ENCODE measurements around the gene PSG11.
"Not testable (repeated sequence)": the region's sequence is repeated elsewhere in the genome, so short reads cannot be mapped to it uniquely, and the experiment has no call there.

Gene PSG11

GRCh38 chr19:43027061-43027460, 792 bp upstream of the PSG11 start:
- not testable (repeated sequence) for H3K27ac ChIP-seq (ENCODE audit: low read length); H3K9me3 ChIP-seq (ENCODE audit: control insufficient read depth, low read depth, low read length); H3K27me3 ChIP-seq (ENCODE audit: control insufficient read depth, insufficient read depth, low read length); H3K36me3 ChIP-seq (ENCODE audit: control insufficient read depth, low read depth, low read length); H3K4me1 ChIP-seq (ENCODE audit: control insufficient read depth, low read depth, low read length); H3K4me3 ChIP-seq (ENCODE audit: low read length); H3K9ac ChIP-seq (ENCODE audit: low read length)

GRCh38 chr19:43022098-43022497, 4.2 kb downstream of the PSG11 start:
- not testable (repeated sequence) for H3K9me3 ChIP-seq (ENCODE audit: control insufficient read depth, low read depth, low read length); H3K27ac ChIP-seq (ENCODE audit: low read length); H3K36me3 ChIP-seq (ENCODE audit: control insufficient read depth, low read depth, low read length); H3K4me1 ChIP-seq (ENCODE audit: control insufficient read depth, low read depth, low read length); H3K4me3 ChIP-seq (ENCODE audit: low read length); H3K27me3 ChIP-seq (ENCODE audit: control insufficient read depth, insufficient read depth, low read length); H3K9ac ChIP-seq (ENCODE audit: low read length)

- H3K4me1 ChIP-seq (ENCODE audit: control insufficient read depth, low read depth, low read length); H3K9me3 ChIP-seq (ENCODE audit: control insufficient read depth, low read depth, low read length); H3K4me3 ChIP-seq (ENCODE audit: low read length); H3K9ac ChIP-seq (ENCODE audit: low read length); H3K36me3 ChIP-seq (ENCODE audit: control insufficient read depth, low read depth, low read length); H3K27me3 ChIP-seq (ENCODE audit: control insufficient read depth, insufficient read depth, low read length); H3K27ac ChIP-seq (ENCODE audit: low read length): not testable (repeated sequence)
Measured at GRCh38 chr19:43021629-43022028, 4.6 kb downstream of the PSG11 start.

GRCh38 chr19:43019588-43019987, 6.7 kb downstream of the PSG11 start:
- H3K27me3 ChIP-seq (ENCODE audit: control insufficient read depth, insufficient read depth, low read length); H3K4me1 ChIP-seq (ENCODE audit: control insufficient read depth, low read depth, low read length); H3K4me3 ChIP-seq (ENCODE audit: low read length); H3K36me3 ChIP-seq (ENCODE audit: control insufficient read depth, low read depth, low read length); H3K9me3 ChIP-seq (ENCODE audit: control insufficient read depth, low read depth, low read length); H3K27ac ChIP-seq (ENCODE audit: low read length); H3K9ac ChIP-seq (ENCODE audit: low read length): not testable (repeated sequence)

GRCh38 chr19:43005841-43006240, 20.4 kb downstream of the PSG11 start:
- not testable (repeated sequence) for H3K36me3 ChIP-seq (ENCODE audit: control insufficient read depth, low read depth, low read length); H3K9ac ChIP-seq (ENCODE audit: low read length); H3K27ac ChIP-seq (ENCODE audit: low read length); H3K27me3 ChIP-seq (ENCODE audit: control insufficient read depth, insufficient read depth, low read length); H3K4me3 ChIP-seq (ENCODE audit: low read length); H3K4me1 ChIP-seq (ENCODE audit: control insufficient read depth, low read depth, low read length); H3K9me3 ChIP-seq (ENCODE audit: control insufficient read depth, low read depth, low read length)

GRCh38 chr19:43004846-43005245, 21.4 kb downstream of the PSG11 start:
- not testable (repeated sequence) for H3K4me3 ChIP-seq (ENCODE audit: low read length); H3K4me1 ChIP-seq (ENCODE audit: control insufficient read depth, low read depth, low read length); H3K9ac ChIP-seq (ENCODE audit: low read length); H3K36me3 ChIP-seq (ENCODE audit: control insufficient read depth, low read depth, low read length); H3K27me3 ChIP-seq (ENCODE audit: control insufficient read depth, insufficient read depth, low read length); H3K27ac ChIP-seq (ENCODE audit: low read length); H3K9me3 ChIP-seq (ENCODE audit: control insufficient read depth, low read depth, low read length)

- H3K9me3 ChIP-seq (ENCODE audit: control insufficient read depth, low read depth, low read length); H3K27me3 ChIP-seq (ENCODE audit: control insufficient read depth, insufficient read depth, low read length); H3K36me3 ChIP-seq (ENCODE audit: control insufficient read depth, low read depth, low read length); H3K27ac ChIP-seq (ENCODE audit: low read length); H3K9ac ChIP-seq (ENCODE audit: low read length); H3K4me3 ChIP-seq (ENCODE audit: low read length); H3K4me1 ChIP-seq (ENCODE audit: control insufficient read depth, low read depth, low read length): not testable (repeated sequence)
Measured at GRCh38 chr19:43003634-43004033, 22.6 kb downstream of the PSG11 start.

GRCh38 chr19:43002948-43003347, 23.3 kb downstream of the PSG11 start:
- not testable (repeated sequence) for H3K36me3 ChIP-seq (ENCODE audit: control insufficient read depth, low read depth, low read length); H3K27me3 ChIP-seq (ENCODE audit: control insufficient read depth, insufficient read depth, low read length); H3K27ac ChIP-seq (ENCODE audit: low read length); H3K4me3 ChIP-seq (ENCODE audit: low read length); H3K9ac ChIP-seq (ENCODE audit: low read length); H3K9me3 ChIP-seq (ENCODE audit: control insufficient read depth, low read depth, low read length); H3K4me1 ChIP-seq (ENCODE audit: control insufficient read depth, low read depth, low read length)

GRCh38 chr19:42996161-42996560, 30.1 kb downstream of the PSG11 start:
- H3K4me3 ChIP-seq (ENCODE audit: low read length); H3K4me1 ChIP-seq (ENCODE audit: control insufficient read depth, low read depth, low read length); H3K27ac ChIP-seq (ENCODE audit: low read length); H3K9ac ChIP-seq (ENCODE audit: low read length); H3K27me3 ChIP-seq (ENCODE audit: control insufficient read depth, insufficient read depth, low read length); H3K36me3 ChIP-seq (ENCODE audit: control insufficient read depth, low read depth, low read length); H3K9me3 ChIP-seq (ENCODE audit: control insufficient read depth, low read depth, low read length): not testable (repeated sequence)

- H3K27ac ChIP-seq (ENCODE audit: low read length); H3K27me3 ChIP-seq (ENCODE audit: control insufficient read depth, insufficient read depth, low read length); H3K36me3 ChIP-seq (ENCODE audit: control insufficient read depth, low read depth, low read length); H3K4me3 ChIP-seq (ENCODE audit: low read length); H3K9me3 ChIP-seq (ENCODE audit: control insufficient read depth, low read depth, low read length); H3K4me1 ChIP-seq (ENCODE audit: control insufficient read depth, low read depth, low read length); H3K9ac ChIP-seq (ENCODE audit: low read length): not testable (repeated sequence)
Measured at GRCh38 chr19:42992029-42992604, 34.2 kb downstream of the PSG11 start.

GRCh38 chr19:42989851-42990250, 36.4 kb downstream of the PSG11 start:
- Histone ChIP-seq H3K27ac (ENCODE audit: low read length) (no peak overlapping the region), H3K27me3 (ENCODE audit: control insufficient read depth, insufficient read depth, low read length) (no peaks in the 10 kb centered on the region), H3K4me3 (ENCODE audit: low read length) (no peak overlapping the region), H3K4me1 (ENCODE audit: control insufficient read depth, low read depth, low read length) (no peaks in the 10 kb centered on the region), H3K9me3 (ENCODE audit: control insufficient read depth, low read depth, low read length) (peaks cover 12% of the 10 kb centered on the region), H3K36me3 (ENCODE audit: control insufficient read depth, low read depth, low read length) (no peaks in the 10 kb centered on the region), H3K9ac (ENCODE audit: low read length) (no peak overlapping the region)

GRCh38 chr19:42989186-42989585, 37.1 kb downstream of the PSG11 start:
- H3K27ac ChIP-seq (ENCODE audit: low read length); H3K27me3 ChIP-seq (ENCODE audit: control insufficient read depth, insufficient read depth, low read length); H3K36me3 ChIP-seq (ENCODE audit: control insufficient read depth, low read depth, low read length); H3K4me1 ChIP-seq (ENCODE audit: control insufficient read depth, low read depth, low read length); H3K4me3 ChIP-seq (ENCODE audit: low read length); H3K9ac ChIP-seq (ENCODE audit: low read length): not testable (repeated sequence)
- H3K9me3 ChIP-seq (ENCODE audit: control insufficient read depth, low read depth, low read length), result peaks cover 12% of the 10 kb centered on the region

GRCh38 chr19:42988206-42988605, 38.1 kb downstream of the PSG11 start:
- peaks cover 12% of the 10 kb centered on the region for H3K9me3 ChIP-seq (ENCODE audit: control insufficient read depth, low read depth, low read length)
- not testable (repeated sequence) for H3K4me1 ChIP-seq (ENCODE audit: control insufficient read depth, low read depth, low read length); H3K27me3 ChIP-seq (ENCODE audit: control insufficient read depth, insufficient read depth, low read length); H3K36me3 ChIP-seq (ENCODE audit: control insufficient read depth, low read depth, low read length); H3K9ac ChIP-seq (ENCODE audit: low read length); H3K4me3 ChIP-seq (ENCODE audit: low read length); H3K27ac ChIP-seq (ENCODE audit: low read length)

Measured in iPS-18a (cell line).